Caco-2 (cell line): Measurements from ENCODE around the gene KRTAP2-3. TPM values are rescaled to one million over a fixed set of nuclear protein-coding genes. Genes with fewer than 3 reads are reported as not detected.
"Not testable (repeated sequence)": the region's sequence is repeated elsewhere in the genome, so short reads cannot be mapped to it uniquely, and the experiment has no call there.

Experiments
- BruUV-seq: library from RNA; stranded (reverse); fragments of 400-500 nt; replicated peaks from 2 replicates; lab custom pipeline; 2021; lab: Mats Ljungman, UMichigan
- CTCF ChIA-PET: fragments of 300-600 bp; sonication (Branson Sonifier 250); formaldehyde crosslinking; loops from one replicate; lab custom pipeline; 2022; ENCODE audit warnings: antibody characterized with exemption; lab: Charles Lee
- POLR2A ChIA-PET: fragments of 300-600 bp; sonication (Branson Sonifier 250); formaldehyde crosslinking; loops from one replicate; lab custom pipeline; 2022; ENCODE audit warnings: antibody characterized with exemption; lab: Charles Lee
- DNase-seq, 2 experiments: peaks; one replicate each; pipeline versions ENCODE4 v3.0.0 to v3.0.0-alpha.2; 2020 to 2022
- H3K27me3 ChIP-seq: replicated peaks from 2 replicates; pipeline ENCODE4 v1.6.0; 2011; ENCODE audit warnings: low read length; ENCODE audit not compliant: control insufficient read depth, insufficient read depth
- H3K36me3 ChIP-seq: 2 replicates; pipeline ENCODE4 v1.5.1; 2011; ENCODE audit warnings: low read length; ENCODE audit not compliant: control insufficient read depth, insufficient read depth
- H3K4me1 ChIP-seq: fragments of 250-450 bp; sonication (Bioruptor Pico); 2 replicates; pipeline ENCODE4 v1.5.1; 2020; ENCODE audit warnings: mild to moderate bottlenecking
- H3K4me3 ChIP-seq: 2 replicates; pipeline ENCODE4 v1.5.1; 2011; ENCODE audit warnings: low read depth, mild to moderate bottlenecking, control low read depth, low read length
- H3K9me3 ChIP-seq: fragments of 250-450 bp; sonication (Bioruptor Pico); 2 replicates; pipeline ENCODE4 v1.5.1; 2020; ENCODE audit warnings: mild to moderate bottlenecking, moderate library complexity
- H3K27ac Mint-ChIP-seq: one replicate; pipeline ENCODE4 v1.8.0; 2022; ENCODE audit warnings: mixed read lengths; ENCODE audit not compliant: unreplicated experiment
- H3K27me3 Mint-ChIP-seq: one replicate; pipeline ENCODE4 v1.8.0; 2022; ENCODE audit warnings: mixed read lengths; ENCODE audit not compliant: insufficient read depth, unreplicated experiment
- H3K36me3 Mint-ChIP-seq: one replicate; pipeline ENCODE4 v1.8.0; 2022; ENCODE audit warnings: mild to moderate bottlenecking, mixed read lengths; ENCODE audit not compliant: insufficient read depth, unreplicated experiment
- H3K4me1 Mint-ChIP-seq: one replicate; pipeline ENCODE4 v1.8.0; 2022; ENCODE audit warnings: low read depth, mixed read lengths; ENCODE audit not compliant: unreplicated experiment
- H3K4me3 Mint-ChIP-seq: one replicate; pipeline ENCODE4 v1.8.0; 2022; ENCODE audit warnings: mild to moderate bottlenecking, moderate library complexity, mixed read lengths; ENCODE audit not compliant: unreplicated experiment
- H3K9me3 Mint-ChIP-seq: one replicate; pipeline ENCODE4 v1.8.0; 2022; ENCODE audit warnings: mixed read lengths; ENCODE audit not compliant: unreplicated experiment
- CTCF ChIP-seq, 2 experiments: fragments of 200-600 bp in 1 of 2; IDR thresholded peaks; 1 replicate in 1 of 2; 2 replicates in 1 of 2; pipeline versions ENCODE4 v1.5.1 to v1.8.0; 2011 to 2022; ENCODE audit warnings: antibody characterized with exemption in 1 of 2, control low read depth in 1 of 2, inconsistent platforms in 1 of 2, low read depth in 1 of 2, low read length in 1 of 2, mild to moderate bottlenecking in 1 of 2, moderate library complexity in 1 of 2; ENCODE audit not compliant: insufficient read depth in 1 of 2, severe bottlenecking in 1 of 2, unreplicated experiment in 1 of 2
- intact Hi-C: fragments of 100-400 bp; cut with micrococcal nuclease; formaldehyde crosslinking; loops from one replicate; pipeline ENCODE4 v1.10.0; 2022; ENCODE audit not compliant: unreplicated experiment
- total RNA-seq: library from RNA; stranded (reverse); gene quantifications from 2 replicates; pipeline ENCODE4 v1.2.3, GENCODE V29; 2022

Gene KRTAP2-3
- total RNA-seq, 1 experiment from 2014 or later: 4.9 TPM

DNA sequence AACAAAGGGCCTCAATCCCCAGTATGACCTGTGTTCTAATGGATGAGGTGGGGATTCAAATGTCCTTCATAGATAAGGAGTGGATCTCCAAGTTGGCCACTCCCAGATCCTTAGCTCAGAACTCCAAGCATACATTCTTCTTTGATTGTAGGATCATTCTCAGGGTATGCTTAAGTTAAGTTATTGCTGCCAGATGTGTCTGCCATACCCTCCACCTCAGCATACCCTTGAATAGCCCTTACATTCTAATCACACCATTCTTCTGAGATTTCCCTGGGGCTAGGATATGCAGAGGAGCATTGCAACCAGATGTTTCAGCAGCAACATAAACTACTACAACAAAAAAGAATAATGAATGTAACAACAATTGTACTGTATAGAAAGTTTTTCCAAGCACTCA, 7.4 kb upstream of the KRTAP2-3 start:
- no peaks in the 10 kb centered on the region for H3K27me3 ChIP-seq
- H3K9me3 ChIP-seq: no peaks in the 10 kb centered on the region
- H3K9me3 Mint-ChIP-seq: peaks cover 23% of the 10 kb centered on the region
- BruUV-seq: no TSS peak
- TF ChIP-seq CTCF (IDR thresholded peaks at IDR 0.05; ENCODE audit: insufficient read depth in 1 of 2, low read depth in 1 of 2, low read length in 1 of 2, severe bottlenecking in 1 of 2, unreplicated experiment in 1 of 2): no peak
- H3K4me3 ChIP-seq: no peak overlapping the region
- intact Hi-C loops: loop anchor here (10.0 kb wide), 2 partner anchors 218 to 258 kb away; no protein-coding TSS in a partner anchor
- H3K36me3 Mint-ChIP-seq: peaks cover 3% of the 10 kb centered on the region
- DNase-seq: no peak
- H3K4me1 ChIP-seq: peaks cover 4% of the 10 kb centered on the region
- POLR2A ChIA-PET: no interaction called here
- H3K27me3 Mint-ChIP-seq: no peaks in the 10 kb centered on the region
- no peaks in the 10 kb centered on the region for H3K36me3 ChIP-seq
- CTCF ChIA-PET: no interaction called here
- H3K27ac Mint-ChIP-seq: no peak overlapping the region
- peaks cover 11% of the 10 kb centered on the region for H3K4me1 Mint-ChIP-seq
- H3K4me3 Mint-ChIP-seq: no peak overlapping the region

GRCh38 chr17:41065829-41066624, 6.1 kb upstream of the KRTAP2-3 start, which contains the start of gene KRTAP2-4:
Gene KRTAP2-4, minus strand, starts transcription at chr17:41065879. Its CDS starts 34 bp downstream, at chr17:41065845.
- peaks cover 20% of the 10 kb centered on the region for H3K4me1 Mint-ChIP-seq
- peaks cover 23% of the 10 kb centered on the region for H3K9me3 Mint-ChIP-seq
- Histone ChIP-seq H3K9me3 (peaks cover 5% of the 10 kb centered on the region; the same call in 1 of the 2 replicates), H3K27me3 (no peaks in the 10 kb centered on the region), H3K4me3 (no peak within 1 kb of the TSS), H3K4me1 (peaks cover 17% of the 10 kb centered on the region), H3K36me3 (no peaks in the 10 kb centered on the region)
- no TSS peak for BruUV-seq
- H3K27me3 Mint-ChIP-seq: no peaks in the 10 kb centered on the region
- no peak within 1 kb of the TSS for H3K4me3 Mint-ChIP-seq
- H3K27ac Mint-ChIP-seq: no peak within 1 kb of the TSS
- CTCF ChIA-PET: no interaction called here
- no peak for DNase-seq
- TF ChIP-seq CTCF (IDR thresholded peaks at IDR 0.05; ENCODE audit: insufficient read depth in 1 of 2, low read depth in 1 of 2, low read length in 1 of 2, severe bottlenecking in 1 of 2, unreplicated experiment in 1 of 2): no peak
- no peaks in the 10 kb centered on the region for H3K36me3 Mint-ChIP-seq
- POLR2A ChIA-PET: no interaction called here
- intact Hi-C loops: loop anchor here (10.0 kb wide), 2 partner anchors 219 to 259 kb away; no protein-coding TSS in a partner anchor

DNA sequence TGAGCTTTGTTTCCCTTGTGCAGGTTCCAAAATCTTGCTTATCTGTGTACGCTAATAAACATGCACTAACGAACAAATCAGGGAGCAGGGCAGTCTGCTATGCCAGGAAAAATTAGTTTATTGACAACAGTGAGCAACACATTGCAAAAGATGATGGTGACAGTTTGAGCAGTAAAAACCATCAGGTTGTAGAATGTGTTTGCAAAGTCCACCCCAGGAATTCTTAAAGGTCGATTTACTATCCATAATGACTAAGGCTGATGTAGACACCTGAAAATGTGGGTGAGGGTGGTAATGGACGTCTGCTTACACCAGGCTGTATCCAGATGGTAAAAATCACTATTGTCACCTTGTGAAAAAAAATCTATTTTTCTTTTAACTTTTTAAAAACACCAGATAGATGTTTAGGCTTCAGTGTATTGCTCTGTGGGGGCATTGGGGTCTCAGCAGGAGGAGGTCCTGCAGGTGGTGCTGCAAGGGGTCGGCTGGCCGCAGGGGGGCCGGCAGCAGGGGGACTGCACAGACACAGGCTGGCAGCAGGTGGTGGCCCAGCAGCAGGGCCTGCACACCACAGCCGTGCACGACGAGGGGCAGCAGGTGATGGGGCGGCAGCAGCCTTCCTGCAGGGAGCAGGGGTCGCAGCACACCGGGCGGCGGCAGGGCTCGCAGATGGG, 5.2 kb upstream of the KRTAP2-3 start:
- H3K4me3 Mint-ChIP-seq, H3K27me3 Mint-ChIP-seq, BruUV-seq, CTCF ChIA-PET, H3K27me3 ChIP-seq, H3K27ac Mint-ChIP-seq, H3K36me3 ChIP-seq, DNase-seq, H3K9me3 ChIP-seq, POLR2A ChIA-PET, H3K36me3 Mint-ChIP-seq, H3K4me3 ChIP-seq: not testable (repeated sequence)
- intact Hi-C loops: loop anchor here (10.0 kb wide), 2 partner anchors 220 to 260 kb away; no protein-coding TSS in a partner anchor
- H3K4me1 ChIP-seq: peaks cover 26% of the 10 kb centered on the region
- Mint-ChIP-seq H3K4me1 (peaks cover 29% of the 10 kb centered on the region), H3K9me3 (peaks cover 23% of the 10 kb centered on the region)
